HepG2 (cell line): ENCODE data around the gene ZP2.

Source experiments
- ARID3A ChIP-seq: IDR thresholded peaks from 2 replicates; pipeline ENCODE4 v1.6.1; 2012; ENCODE audit warnings: low read depth, low read length, improper control_type of control experiment
- GABPA ChIP-seq, 2 experiments: IDR thresholded peaks; 2 replicates each; pipeline ENCODE4 v1.6.1; 2011 to 2016; ENCODE audit warnings: low read depth in 2 of 2, low read length in 1 of 2, missing biosample characterization in 1 of 2, missing genetic modification characterization in 1 of 2
- PHB2 ChIP-seq: fragments of 450-650 bp; IDR thresholded peaks from 2 replicates; pipeline ENCODE4 v1.6.1; 2018; ENCODE audit not compliant: partially characterized antibody
- POLR2A ChIP-seq, 2 experiments: IDR thresholded peaks; 2 replicates each; pipeline ENCODE4 v1.6.1; 2011; ENCODE audit warnings: low read depth in 2 of 2, low read length in 2 of 2, mild to moderate bottlenecking in 1 of 2, moderate library complexity in 1 of 2; ENCODE audit not compliant: insufficient read depth in 1 of 2
- ZBTB8A ChIP-seq: sonication (generic); formaldehyde crosslinking; IDR thresholded peaks from 2 replicates; pipeline ENCODE4 v1.4.0; 2020; ENCODE audit warnings: mild to moderate bottlenecking, low read depth, missing genetic modification reagents, borderline replicate concordance

DNA sequence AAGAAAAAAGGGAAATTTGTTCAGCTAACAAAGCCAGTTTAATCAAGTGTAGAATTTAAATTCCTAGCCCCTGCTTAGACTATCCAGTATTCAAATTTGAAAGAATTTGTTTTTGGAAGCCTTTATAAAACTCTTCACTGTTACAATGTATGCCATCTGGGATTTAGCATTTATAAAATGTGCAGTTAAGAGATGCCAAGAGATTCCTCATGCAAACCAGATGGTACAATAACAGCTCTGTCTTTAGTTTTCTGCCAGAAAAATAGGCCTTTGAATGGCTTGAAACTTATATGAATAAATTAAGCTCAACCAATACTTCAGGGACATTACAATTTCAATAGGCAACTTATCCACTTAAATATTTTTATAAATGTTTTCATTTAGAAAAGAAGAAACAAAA, 15.4 kb upstream of the ZP2 start:
- no peak for TF ChIP-seq PHB2
- TF ChIP-seq POLR2A (IDR thresholded peaks at IDR 0.05; ENCODE audit: insufficient read depth in 1 of 2, low read depth in 2 of 2, low read length in 2 of 2): no peak
- no peak for TF ChIP-seq ZBTB8A (CRISPR knock-in tag)
- no peak for TF ChIP-seq GABPA (IDR thresholded peaks at IDR 0.05; ENCODE audit: low read depth, low read length)
- TF ChIP-seq GABPA (CRISPR knock-in tag; IDR thresholded peaks at IDR 0.05; ENCODE audit: low read depth): no peak
- TF ChIP-seq ARID3A: no peak
